ENCODE measurements around the gene AMACR. TPM values are rescaled to one million over a fixed set of nuclear protein-coding genes. Genes with fewer than 3 reads are reported as not detected.

Gene AMACR
- total and polyA plus RNA-seq, 2 experiments from 2014 or later: 68.6 to 92.4 TPM

- no peaks in the 10 kb centered on the region for H3K79me2 ChIP-seq
- H3K4me2 ChIP-seq: no peak overlapping the region
- H4K20me1 ChIP-seq (ENCODE audit: insufficient read depth, poor library complexity, severe bottlenecking): no peaks in the 10 kb centered on the region
- H3K27ac ChIP-seq: no peak overlapping the region
- no peaks in the 10 kb centered on the region for H3K27me3 ChIP-seq
- 95% methylated on average over 3 of the region's 3 CpGs for WGBS (ENCODE audit: low lambda C conversion rate, missing lambda C conversion rate)
- H3K4me1 ChIP-seq (ENCODE audit: insufficient read depth): no peaks in the 10 kb centered on the region
- H3K9me2 ChIP-seq (replicated peaks; ENCODE audit: insufficient read depth): no peaks in the 10 kb centered on the region
- no peak overlapping the region for H2AFZ ChIP-seq
- TF ChIP-seq EZH2phosphoT487 (IDR thresholded peaks at IDR 0.05; ENCODE audit: low read depth, severe bottlenecking, unreplicated experiment): no peak
- no peak for TF ChIP-seq EZH2 (IDR thresholded peaks at IDR 0.05; ENCODE audit: borderline replicate concordance)
- TF ChIP-seq, protein P1, sequence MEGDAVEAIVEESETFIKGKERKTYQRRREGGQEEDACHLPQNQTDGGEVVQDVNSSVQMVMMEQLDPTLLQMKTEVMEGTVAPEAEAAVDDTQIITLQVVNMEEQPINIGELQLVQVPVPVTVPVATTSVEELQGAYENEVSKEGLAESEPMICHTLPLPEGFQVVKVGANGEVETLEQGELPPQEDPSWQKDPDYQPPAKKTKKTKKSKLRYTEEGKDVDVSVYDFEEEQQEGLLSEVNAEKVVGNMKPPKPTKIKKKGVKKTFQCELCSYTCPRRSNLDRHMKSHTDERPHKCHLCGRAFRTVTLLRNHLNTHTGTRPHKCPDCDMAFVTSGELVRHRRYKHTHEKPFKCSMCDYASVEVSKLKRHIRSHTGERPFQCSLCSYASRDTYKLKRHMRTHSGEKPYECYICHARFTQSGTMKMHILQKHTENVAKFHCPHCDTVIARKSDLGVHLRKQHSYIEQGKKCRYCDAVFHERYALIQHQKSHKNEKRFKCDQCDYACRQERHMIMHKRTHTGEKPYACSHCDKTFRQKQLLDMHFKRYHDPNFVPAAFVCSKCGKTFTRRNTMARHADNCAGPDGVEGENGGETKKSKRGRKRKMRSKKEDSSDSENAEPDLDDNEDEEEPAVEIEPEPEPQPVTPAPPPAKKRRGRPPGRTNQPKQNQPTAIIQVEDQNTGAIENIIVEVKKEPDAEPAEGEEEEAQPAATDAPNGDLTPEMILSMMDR (IDR thresholded peaks at IDR 0.05; ENCODE audit: poor library complexity): no peak
- H3K4me3 ChIP-seq: no peak overlapping the region
- no peaks in the 10 kb centered on the region for H3K9me3 ChIP-seq (ENCODE audit: low read depth)
- DNase-seq (ENCODE audit: low spot score): no peak
- H3K36me3 ChIP-seq (replicated peaks; ENCODE audit: insufficient read depth, low read depth): no peaks in the 10 kb centered on the region
Observed at GRCh38 chr5:34045023-34045422, 37.2 kb upstream of the AMACR start.

DNA sequence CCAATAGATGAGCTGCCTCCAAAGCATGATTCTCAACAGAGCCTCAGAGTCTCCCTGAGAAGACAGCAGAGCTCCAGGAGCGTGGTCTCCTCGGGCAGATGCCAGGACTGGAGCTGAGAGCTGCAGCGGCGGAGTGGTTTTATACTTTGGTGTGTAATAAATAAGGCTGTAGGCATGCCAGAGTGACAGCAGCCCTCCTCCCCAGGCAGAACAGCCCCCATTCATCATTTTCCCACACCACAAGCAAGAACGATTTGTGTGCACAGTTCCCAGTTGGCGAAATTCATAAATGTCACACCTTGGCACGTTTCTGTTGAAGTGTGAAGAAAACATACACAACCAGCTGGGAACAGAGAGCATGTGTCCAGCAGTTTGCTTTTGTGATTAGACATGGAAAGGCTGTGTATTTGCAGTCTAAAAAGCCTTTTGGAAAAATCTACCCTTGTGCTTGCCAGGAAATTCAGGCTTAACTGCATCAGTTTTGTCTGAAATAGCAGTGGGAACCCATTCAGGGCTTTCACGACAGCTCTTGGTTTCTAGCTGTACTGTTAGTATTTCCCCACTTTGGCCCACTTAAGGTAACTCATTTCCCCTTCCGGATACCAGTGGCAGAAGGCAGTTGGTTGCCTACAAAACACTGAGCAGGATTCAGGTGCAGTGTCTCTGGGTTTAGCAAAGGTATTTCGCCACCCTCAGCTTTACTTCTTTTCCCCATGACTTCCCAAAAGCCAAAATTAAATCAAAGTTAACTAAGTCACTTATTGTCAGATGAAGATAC is 35.4 kb upstream of the AMACR start, which contains the start of gene C1QTNF3:
Gene C1QTNF3 (minus strand): TSS at position 115 of the 778 bp plus-strand sequence. CDS start 88 bp downstream, at position 27.
- H3K4me3 ChIP-seq: no peak within 1 kb of the TSS
- no peak for DNase-seq (ENCODE audit: low spot score)
- H3K27ac ChIP-seq: no peak within 1 kb of the TSS
- H3K9me2 ChIP-seq (replicated peaks; ENCODE audit: insufficient read depth): no peaks in the 10 kb centered on the region
- H3K36me3 ChIP-seq (replicated peaks; ENCODE audit: insufficient read depth, low read depth): no peaks in the 10 kb centered on the region
- no peaks in the 10 kb centered on the region for H4K20me1 ChIP-seq (ENCODE audit: insufficient read depth, poor library complexity, severe bottlenecking)
- H2AFZ ChIP-seq: no peak within 1 kb of the TSS
- H3K27me3 ChIP-seq: no peaks in the 10 kb centered on the region
- H3K4me1 ChIP-seq (ENCODE audit: insufficient read depth): no peaks in the 10 kb centered on the region
- TF ChIP-seq EZH2phosphoT487 (IDR thresholded peaks at IDR 0.05; ENCODE audit: low read depth, severe bottlenecking, unreplicated experiment) (no peak), EZH2 (IDR thresholded peaks at IDR 0.05; ENCODE audit: borderline replicate concordance) (no peak)
- TF ChIP-seq, protein P1 (IDR thresholded peaks at IDR 0.05; ENCODE audit: poor library complexity): no peak
- H3K9me3 ChIP-seq (ENCODE audit: low read depth): no peaks in the 10 kb centered on the region
- 72% methylated on average over 10 of the region's 10 CpGs for WGBS (ENCODE audit: low lambda C conversion rate, missing lambda C conversion rate)
- no peaks in the 10 kb centered on the region for H3K79me2 ChIP-seq
- H3K4me2 ChIP-seq: peak within 1 kb of the TSS; percentile 43

GRCh38 chr5:34042321-34042720 is 34.5 kb upstream of the AMACR start:
- Histone ChIP-seq H3K79me2 (no peaks in the 10 kb centered on the region), H3K4me1 (ENCODE audit: insufficient read depth) (no peaks in the 10 kb centered on the region), H2AFZ (no peak overlapping the region), H3K27ac (no peak overlapping the region), H3K4me3 (no peak overlapping the region), H3K36me3 (replicated peaks; ENCODE audit: insufficient read depth, low read depth) (no peaks in the 10 kb centered on the region), H3K9me2 (replicated peaks; ENCODE audit: insufficient read depth) (no peaks in the 10 kb centered on the region), H4K20me1 (ENCODE audit: insufficient read depth, poor library complexity, severe bottlenecking) (no peaks in the 10 kb centered on the region), H3K27me3 (no peaks in the 10 kb centered on the region), H3K4me2 (no peak overlapping the region), H3K9me3 (ENCODE audit: low read depth) (no peaks in the 10 kb centered on the region)
- TF ChIP-seq EZH2phosphoT487 (IDR thresholded peaks at IDR 0.05; ENCODE audit: low read depth, severe bottlenecking, unreplicated experiment) (no peak), EZH2 (IDR thresholded peaks at IDR 0.05; ENCODE audit: borderline replicate concordance) (no peak)
- TF ChIP-seq, protein P1 (IDR thresholded peaks at IDR 0.05; ENCODE audit: poor library complexity): no peak
- 94% methylated on average over 7 of the region's 7 CpGs for WGBS (ENCODE audit: low lambda C conversion rate, missing lambda C conversion rate)
- DNase-seq (ENCODE audit: low spot score): no peak

All from hepatocyte (in vitro differentiated cells).